ENCODE results near the gene DHRS1. TPM values are rescaled to one million over a fixed set of nuclear protein-coding genes. Genes with fewer than 3 reads are reported as not detected.

DHRS1 gene
- total and polyA plus RNA-seq, 9 of the 15 experiments (the other 6 are each of a cell fraction or from before 2014, with no cell fraction given), result 7.3 to 33.6 (median 13.3) TPM

DNA sequence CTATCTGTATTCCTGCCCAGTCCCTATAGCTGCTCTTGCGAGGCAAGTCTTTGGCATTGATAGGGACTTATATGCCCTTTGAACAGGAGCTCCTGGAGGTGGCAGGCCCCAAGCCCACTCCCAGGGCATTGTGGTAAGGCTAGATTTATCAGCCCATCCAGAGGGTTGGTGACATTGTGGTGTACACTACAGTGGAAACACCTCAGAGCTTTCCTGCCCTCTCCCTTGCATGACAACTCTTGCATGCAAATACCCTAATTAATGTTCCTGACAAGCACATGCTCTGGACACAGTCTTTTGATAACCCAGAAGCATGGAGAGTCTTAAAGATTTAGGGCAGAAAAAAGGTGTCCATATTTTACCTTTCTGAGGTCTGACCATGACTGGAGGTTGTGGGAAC lies 41.0 kb upstream of the DHRS1 start:
- ChIA-PET POLR2A (interaction anchor here (1.9 kb wide), 1 partner anchor 11 kb away, joined by 3 read pairs; no protein-coding TSS in a partner anchor), CTCF (ENCODE audit: low intra/inter-chr PET ratio) (no interaction called here)
- Histone ChIP-seq H3K27me3 (ENCODE audit: control insufficient read depth in 2 of 2, insufficient read depth in 2 of 2, low read length in 2 of 2) (peaks cover 0 to 9% of the 10 kb centered on the region in 2 experiments; a peak in 1 of 5 replicates), H2AFZ (ENCODE audit: low read depth, low read length) (no peak overlapping the region), H3K36me3 (ENCODE audit: control insufficient read depth, insufficient read depth, low read length) (no peaks in the 10 kb centered on the region), H3K4me3 (no peak overlapping the region), H3K9ac (ENCODE audit: insufficient read depth in 1 of 2, low read depth in 2 of 2, low read length in 2 of 2) (no peak overlapping the region), H3K4me1 (replicated peaks in 1 of 2; ENCODE audit: control insufficient read depth in 2 of 2, insufficient read depth in 2 of 2, low read length in 2 of 2) (peaks cover 5 to 13% of the 10 kb centered on the region in 2 experiments; a peak in 3 of 5 replicates), H3K4me2 (ENCODE audit: insufficient read depth, low read length) (no peak overlapping the region), H3K79me2 (ENCODE audit: control insufficient read depth, insufficient read depth, low read length) (no peaks in the 10 kb centered on the region), H3K9me3 (replicated peaks; ENCODE audit: control insufficient read depth, insufficient read depth, low read depth, low read length) (no peaks in the 10 kb centered on the region), H3K27ac (ENCODE audit: extremely low read depth, low read depth, low read length) (no peak overlapping the region), H4K20me1 (replicated peaks; ENCODE audit: control insufficient read depth, insufficient read depth, low read length) (no peaks in the 10 kb centered on the region), H3K9me1 (ENCODE audit: control insufficient read depth, insufficient read depth, low read length) (no peaks in the 10 kb centered on the region)
- ATAC-seq (no peak), FAIRE-seq (no peak), DNase-seq (ENCODE audit: extremely low read depth in 1 of 4, low spot score in 3 of 4) (no peak)
- in situ Hi-C loops (cut with MboI), result loop anchor here (25.0 kb wide), 1 partner anchor 347 kb away; no protein-coding TSS in a partner anchor
- intact Hi-C loops (cut with micrococcal nuclease), result no loop called here
- 89% methylated on average over 1 of the region's 1 CpG for WGBS (ENCODE audit: insufficient coverage, low coverage, missing lambda C conversion rate)
- BruUV-seq (replicated peaks), result no TSS peak
- TF ChIP-seq LCOR (CRISPR knock-in tag; IDR thresholded peaks at IDR 0.05) (no peak), KDM5B (IDR thresholded peaks at IDR 0.05; ENCODE audit: insufficient replicate concordance, low read depth, low read length) (no peak), RBBP5 (IDR thresholded peaks at IDR 0.05; ENCODE audit: borderline replicate concordance, insufficient read depth, low read length, poor library complexity, severe bottlenecking) (no peak), MCM7 (IDR thresholded peaks at IDR 0.05) (no peak), ZKSCAN3 (CRISPR knock-in tag; IDR thresholded peaks at IDR 0.05) (no peak), ZC3H8 (IDR thresholded peaks at IDR 0.05) (no peak), POLR2B (IDR thresholded peaks at IDR 0.05; ENCODE audit: low read depth, partially characterized antibody) (no peak), KAT8 (IDR thresholded peaks at IDR 0.05; ENCODE audit: low read depth) (no peak), RUNX1 (IDR thresholded peaks at IDR 0.05; ENCODE audit: low read depth) (no peak), MAFK (IDR thresholded peaks at IDR 0.05; ENCODE audit: low read length) (no peak), ZNF197 (CRISPR knock-in tag; IDR thresholded peaks at IDR 0.05; ENCODE audit: low read depth) (no peak), RAD51 (IDR thresholded peaks at IDR 0.05; ENCODE audit: borderline replicate concordance, low read depth) (no peak), HNRNPL (IDR thresholded peaks at IDR 0.05; ENCODE audit: low read depth, low read length) (no peak), POLR2G (IDR thresholded peaks at IDR 0.05; ENCODE audit: low read depth, low read length) (no peak), TAF9B (IDR thresholded peaks at IDR 0.05; ENCODE audit: partially characterized antibody) (no peak)
- TF ChIP-seq, protein P1, sequence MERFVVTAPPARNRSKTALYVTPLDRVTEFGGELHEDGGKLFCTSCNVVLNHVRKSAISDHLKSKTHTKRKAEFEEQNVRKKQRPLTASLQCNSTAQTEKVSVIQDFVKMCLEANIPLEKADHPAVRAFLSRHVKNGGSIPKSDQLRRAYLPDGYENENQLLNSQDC (CRISPR knock-in tag; IDR thresholded peaks at IDR 0.05), result no peak
- TF ChIP-seq, protein P2, sequence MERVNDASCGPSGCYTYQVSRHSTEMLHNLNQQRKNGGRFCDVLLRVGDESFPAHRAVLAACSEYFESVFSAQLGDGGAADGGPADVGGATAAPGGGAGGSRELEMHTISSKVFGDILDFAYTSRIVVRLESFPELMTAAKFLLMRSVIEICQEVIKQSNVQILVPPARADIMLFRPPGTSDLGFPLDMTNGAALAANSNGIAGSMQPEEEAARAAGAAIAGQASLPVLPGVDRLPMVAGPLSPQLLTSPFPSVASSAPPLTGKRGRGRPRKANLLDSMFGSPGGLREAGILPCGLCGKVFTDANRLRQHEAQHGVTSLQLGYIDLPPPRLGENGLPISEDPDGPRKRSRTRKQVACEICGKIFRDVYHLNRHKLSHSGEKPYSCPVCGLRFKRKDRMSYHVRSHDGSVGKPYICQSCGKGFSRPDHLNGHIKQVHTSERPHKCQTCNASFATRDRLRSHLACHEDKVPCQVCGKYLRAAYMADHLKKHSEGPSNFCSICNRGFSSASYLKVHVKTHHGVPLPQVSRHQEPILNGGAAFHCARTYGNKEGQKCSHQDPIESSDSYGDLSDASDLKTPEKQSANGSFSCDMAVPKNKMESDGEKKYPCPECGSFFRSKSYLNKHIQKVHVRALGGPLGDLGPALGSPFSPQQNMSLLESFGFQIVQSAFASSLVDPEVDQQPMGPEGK (CRISPR knock-in tag; IDR thresholded peaks at IDR 0.05; ENCODE audit: borderline replicate concordance), result no peak
- TF ChIP-seq, protein P3, sequence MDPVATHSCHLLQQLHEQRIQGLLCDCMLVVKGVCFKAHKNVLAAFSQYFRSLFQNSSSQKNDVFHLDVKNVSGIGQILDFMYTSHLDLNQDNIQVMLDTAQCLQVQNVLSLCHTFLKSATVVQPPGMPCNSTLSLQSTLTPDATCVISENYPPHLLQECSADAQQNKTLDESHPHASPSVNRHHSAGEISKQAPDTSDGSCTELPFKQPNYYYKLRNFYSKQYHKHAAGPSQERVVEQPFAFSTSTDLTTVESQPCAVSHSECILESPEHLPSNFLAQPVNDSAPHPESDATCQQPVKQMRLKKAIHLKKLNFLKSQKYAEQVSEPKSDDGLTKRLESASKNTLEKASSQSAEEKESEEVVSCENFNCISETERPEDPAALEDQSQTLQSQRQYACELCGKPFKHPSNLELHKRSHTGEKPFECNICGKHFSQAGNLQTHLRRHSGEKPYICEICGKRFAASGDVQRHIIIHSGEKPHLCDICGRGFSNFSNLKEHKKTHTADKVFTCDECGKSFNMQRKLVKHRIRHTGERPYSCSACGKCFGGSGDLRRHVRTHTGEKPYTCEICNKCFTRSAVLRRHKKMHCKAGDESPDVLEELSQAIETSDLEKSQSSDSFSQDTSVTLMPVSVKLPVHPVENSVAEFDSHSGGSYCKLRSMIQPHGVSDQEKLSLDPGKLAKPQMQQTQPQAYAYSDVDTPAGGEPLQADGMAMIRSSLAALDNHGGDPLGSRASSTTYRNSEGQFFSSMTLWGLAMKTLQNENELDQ (CRISPR knock-in tag; IDR thresholded peaks at IDR 0.05; ENCODE audit: borderline replicate concordance), result no peak

Data from K562 (cell line).